Naive B cell (primary cell): Measurements from ENCODE around the gene VAMP7. TPM values are rescaled to one million over a fixed set of nuclear protein-coding genes. Genes with fewer than 3 reads are reported as not detected.
"Not testable (repeated sequence)": the region's sequence is repeated elsewhere in the genome, so short reads cannot be mapped to it uniquely, and the experiment has no call there.

Experiments
- ATAC-seq, 2 donors: fragments of 150-1000 bp; cut with Tn5 transposase; 2 replicates each; pipeline ENCODE4 v1.10.0; 2021; ENCODE audit warnings: low read depth in 2 of 2, mild to moderate bottlenecking in 2 of 2, moderate library complexity in 2 of 2
- DNase-seq: peaks from one replicate; pipeline ENCODE4 v3.0.0; 2022
- H3K27ac Mint-ChIP-seq, 6 donors: one replicate each; pipeline ENCODE4 v1.8.0; 2020 to 2022; ENCODE audit warnings: mild to moderate bottlenecking in 6 of 6, mixed read lengths in 6 of 6, moderate library complexity in 5 of 6, inconsistent platforms in 2 of 6
- H3K27me3 Mint-ChIP-seq, 3 donors: one replicate each; pipeline ENCODE4 v1.8.0; 2021 to 2022; ENCODE audit warnings: mixed read lengths in 3 of 3, mild to moderate bottlenecking in 1 of 3
- H3K36me3 Mint-ChIP-seq, 2 donors: one replicate each; pipeline ENCODE4 v1.8.0; 2020 to 2022; ENCODE audit warnings: mixed read lengths in 2 of 2, inconsistent platforms in 1 of 2, mild to moderate bottlenecking in 1 of 2
- H3K4me1 Mint-ChIP-seq, 3 donors: one replicate each; pipeline ENCODE4 v1.8.0; 2020 to 2022; ENCODE audit warnings: mixed read lengths in 3 of 3, inconsistent platforms in 1 of 3, mild to moderate bottlenecking in 1 of 3, moderate library complexity in 1 of 3
- H3K4me3 Mint-ChIP-seq, 8 donors: one replicate each; pipeline ENCODE4 v1.8.0; 2020 to 2022; ENCODE audit warnings: mild to moderate bottlenecking in 8 of 8, mixed read lengths in 8 of 8, moderate library complexity in 8 of 8, inconsistent platforms in 2 of 8
- H3K9me3 Mint-ChIP-seq, 7 donors: one replicate each; pipeline ENCODE4 v1.8.0; 2020 to 2022; ENCODE audit warnings: mixed read lengths in 7 of 7, mild to moderate bottlenecking in 5 of 7, inconsistent platforms in 2 of 7, moderate library complexity in 1 of 7
- polyA plus RNA-seq, 6 donors: library from polyadenylated mRNA; unstranded; fragments of 300-500 nt; fragmentation: Illumina TruSeq; gene quantifications; one replicate each; pipeline ENCODE4 v1.2.3, GENCODE V29; 2021; ENCODE audit warnings: low read depth in 6 of 6

VAMP7 gene
- polyA plus RNA-seq, 6 donors from 2014 or later, result 54.8 to 76.0 (median 64.7) TPM

DNA sequence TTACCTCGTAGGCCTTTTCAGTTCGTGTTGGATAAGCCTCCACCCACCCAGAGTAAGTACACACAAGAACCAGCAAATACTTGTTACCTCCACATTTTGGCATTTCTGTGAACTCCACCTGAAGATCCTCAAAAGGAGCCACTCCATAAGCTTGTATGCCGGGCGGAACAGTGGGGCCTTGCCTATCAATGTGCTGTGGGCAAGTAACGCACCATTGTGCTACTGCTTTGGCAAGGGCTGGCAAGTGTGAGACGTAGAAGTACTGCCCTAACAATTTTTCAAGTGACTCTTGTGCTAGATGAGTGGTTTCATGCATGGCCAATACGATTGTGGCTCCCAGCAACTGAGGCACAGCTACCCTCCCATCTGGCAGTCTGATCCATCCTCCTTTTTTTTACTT lies 91.1 kb downstream of the VAMP7 start:
- DNase-seq, H3K4me3 Mint-ChIP-seq, H3K27ac Mint-ChIP-seq, ATAC-seq, H3K4me1 Mint-ChIP-seq, H3K27me3 Mint-ChIP-seq: not testable (repeated sequence)
- peaks cover 0 to 18% of the 10 kb centered on the region in 2 donors for H3K36me3 Mint-ChIP-seq
- peaks cover 12 to 23% (median 18%) of the 10 kb centered on the region in 7 donors for H3K9me3 Mint-ChIP-seq

DNA sequence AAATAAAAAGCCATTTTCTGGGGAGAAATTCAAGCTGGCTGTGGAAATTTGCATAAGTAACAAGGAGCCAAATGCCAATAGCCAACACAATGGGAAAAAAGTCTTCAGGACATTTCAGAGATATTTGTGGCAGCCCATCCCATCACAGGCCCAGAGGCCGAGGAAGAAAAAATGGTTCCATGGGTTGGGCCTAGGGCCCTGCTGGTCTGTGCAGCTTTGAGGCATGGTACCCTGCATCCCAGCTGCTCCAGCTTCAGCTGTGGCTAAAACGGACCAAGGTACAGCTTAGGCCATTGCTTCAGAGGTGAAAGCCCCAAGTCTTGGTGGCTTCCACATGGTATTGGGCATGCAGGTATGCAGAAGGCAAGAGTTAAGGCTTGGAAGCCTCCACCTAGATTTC lies 102.2 kb downstream of the VAMP7 start:
- no peak for DNase-seq
- Mint-ChIP-seq H3K36me3 (no peaks in the 10 kb centered on the region), H3K27ac (no peak overlapping the region), H3K27me3 (peaks cover 0 to 4% (median 0%) of the 10 kb centered on the region in 3 donors), H3K4me3 (no peak overlapping the region), H3K9me3 (peaks cover 0 to 8% (median 6%) of the 10 kb centered on the region in 7 donors), H3K4me1 (no peaks in the 10 kb centered on the region)
- no peak for ATAC-seq

DNA sequence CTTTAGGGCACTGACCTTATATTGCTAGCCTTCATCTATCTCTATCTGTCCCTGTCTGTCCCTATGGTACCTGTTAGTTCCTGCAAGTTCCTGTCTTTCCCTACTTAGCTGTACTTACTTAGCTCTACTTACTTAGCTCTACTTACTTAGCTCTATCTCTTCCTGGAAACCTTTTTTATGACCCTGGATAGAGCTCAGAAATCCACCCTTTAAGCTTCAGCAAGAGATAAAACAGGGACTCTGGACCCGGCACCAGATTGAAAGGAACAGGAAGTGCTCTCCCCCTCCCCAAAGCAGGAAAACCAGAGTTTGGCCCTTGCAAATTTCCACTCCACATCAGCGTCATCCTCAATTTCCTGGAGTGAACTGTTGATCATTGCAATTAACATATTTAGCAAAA lies 104.1 kb downstream of the VAMP7 start:
- ATAC-seq (no peak), DNase-seq (no peak)
- Mint-ChIP-seq H3K4me1 (no peaks in the 10 kb centered on the region), H3K9me3 (peaks cover 0 to 11% (median 7%) of the 10 kb centered on the region in 7 donors), H3K27me3 (no peaks in the 10 kb centered on the region), H3K36me3 (peaks cover 0 to 4% of the 10 kb centered on the region in 2 donors), H3K27ac (no peak overlapping the region), H3K4me3 (no peak overlapping the region)

DNA sequence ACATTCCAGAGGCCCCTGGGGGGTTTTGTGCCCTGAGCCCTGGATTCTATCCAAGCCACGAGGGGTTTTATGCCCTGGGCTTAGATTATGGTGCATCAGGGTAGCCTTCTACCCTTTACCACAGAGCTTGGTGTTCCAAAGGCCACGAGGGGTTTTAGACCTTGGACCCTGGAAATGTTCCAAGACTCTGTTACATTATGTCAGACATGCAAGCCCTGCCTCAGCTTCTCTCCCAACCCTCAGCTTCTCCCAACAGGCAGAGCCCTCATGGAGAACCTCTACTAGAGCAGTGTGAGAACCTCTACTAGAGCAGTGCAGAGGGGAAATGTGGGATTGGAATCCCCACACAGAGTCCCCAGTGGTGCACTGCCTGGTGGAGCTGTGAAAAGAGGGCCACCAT lies 105.8 kb downstream of the VAMP7 start:
- not testable (repeated sequence) for H3K36me3 Mint-ChIP-seq, DNase-seq, H3K27ac Mint-ChIP-seq, H3K4me1 Mint-ChIP-seq, H3K27me3 Mint-ChIP-seq, ATAC-seq, H3K4me3 Mint-ChIP-seq
- peaks cover 0 to 11% (median 7%) of the 10 kb centered on the region in 7 donors for H3K9me3 Mint-ChIP-seq

GRCh38 chrX:155988859-155989258 lies 107.7 kb downstream of the VAMP7 start:
- Mint-ChIP-seq H3K27me3 (no peaks in the 10 kb centered on the region), H3K36me3 (peaks cover 0 to 4% of the 10 kb centered on the region in 2 donors), H3K4me1 (peaks cover 0 to 4% (median 0%) of the 10 kb centered on the region in 3 donors), H3K9me3 (peaks cover 0 to 5% (median 0%) of the 10 kb centered on the region in 7 donors), H3K27ac (no peak overlapping the region), H3K4me3 (no peak overlapping the region)
- DNase-seq (no peak), ATAC-seq (no peak)

Other genes with a start within 250 kb of the VAMP7 start
- gene IL9R, start 116.4 kb downstream of the VAMP7 start, polyA plus RNA-seq, result 10 to 100 TPM in 2 of 6 donors, 1 to 10 TPM in 4; 5.1 to 16.2 (median 8.0) TPM